ENCODE data around the gene CEP70. TPM values are rescaled to one million over a fixed set of nuclear protein-coding genes. Genes with fewer than 3 reads are reported as not detected.

The CEP70 gene
- total and polyA plus RNA-seq, 10 of the 15 experiments (the other 5 are each of a cell fraction or from before 2014, with no cell fraction given): 1.4 to 9.3 (median 2.2) TPM

DNA sequence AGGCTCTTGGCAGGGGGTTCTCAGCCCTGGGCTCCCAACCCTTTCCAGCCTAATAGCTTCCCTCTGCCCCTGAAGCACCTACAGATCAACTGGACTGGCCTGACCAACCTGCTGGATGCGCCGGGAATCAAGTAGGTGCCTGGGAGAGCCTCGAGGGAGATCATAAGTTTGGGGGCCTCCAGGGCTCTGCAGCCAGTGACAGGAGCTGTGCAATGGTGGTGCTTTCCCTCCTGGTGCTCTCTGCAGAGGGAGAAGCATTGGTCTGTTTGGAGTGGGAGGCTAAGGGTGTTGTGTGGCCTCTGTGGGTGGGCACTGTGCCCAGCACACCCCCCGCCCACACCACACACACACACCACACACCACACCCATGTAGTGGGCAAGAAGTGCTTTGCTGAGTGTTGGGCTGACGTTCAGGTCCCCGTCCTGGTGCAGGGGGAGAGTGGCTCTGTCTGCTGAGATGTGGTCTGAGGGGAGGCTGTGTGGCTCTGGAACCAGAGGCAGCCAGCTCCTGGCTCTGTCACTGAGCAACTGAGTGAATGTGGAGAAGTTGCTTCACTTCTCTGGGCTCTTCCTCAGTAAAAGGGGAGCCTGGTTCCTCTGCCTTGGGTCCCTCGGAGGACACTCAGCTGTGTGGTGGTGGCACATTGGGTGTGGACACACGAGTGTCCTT, 133.4 kb downstream of the CEP70 start (continued):
- TF ChIP-seq, protein P1, sequence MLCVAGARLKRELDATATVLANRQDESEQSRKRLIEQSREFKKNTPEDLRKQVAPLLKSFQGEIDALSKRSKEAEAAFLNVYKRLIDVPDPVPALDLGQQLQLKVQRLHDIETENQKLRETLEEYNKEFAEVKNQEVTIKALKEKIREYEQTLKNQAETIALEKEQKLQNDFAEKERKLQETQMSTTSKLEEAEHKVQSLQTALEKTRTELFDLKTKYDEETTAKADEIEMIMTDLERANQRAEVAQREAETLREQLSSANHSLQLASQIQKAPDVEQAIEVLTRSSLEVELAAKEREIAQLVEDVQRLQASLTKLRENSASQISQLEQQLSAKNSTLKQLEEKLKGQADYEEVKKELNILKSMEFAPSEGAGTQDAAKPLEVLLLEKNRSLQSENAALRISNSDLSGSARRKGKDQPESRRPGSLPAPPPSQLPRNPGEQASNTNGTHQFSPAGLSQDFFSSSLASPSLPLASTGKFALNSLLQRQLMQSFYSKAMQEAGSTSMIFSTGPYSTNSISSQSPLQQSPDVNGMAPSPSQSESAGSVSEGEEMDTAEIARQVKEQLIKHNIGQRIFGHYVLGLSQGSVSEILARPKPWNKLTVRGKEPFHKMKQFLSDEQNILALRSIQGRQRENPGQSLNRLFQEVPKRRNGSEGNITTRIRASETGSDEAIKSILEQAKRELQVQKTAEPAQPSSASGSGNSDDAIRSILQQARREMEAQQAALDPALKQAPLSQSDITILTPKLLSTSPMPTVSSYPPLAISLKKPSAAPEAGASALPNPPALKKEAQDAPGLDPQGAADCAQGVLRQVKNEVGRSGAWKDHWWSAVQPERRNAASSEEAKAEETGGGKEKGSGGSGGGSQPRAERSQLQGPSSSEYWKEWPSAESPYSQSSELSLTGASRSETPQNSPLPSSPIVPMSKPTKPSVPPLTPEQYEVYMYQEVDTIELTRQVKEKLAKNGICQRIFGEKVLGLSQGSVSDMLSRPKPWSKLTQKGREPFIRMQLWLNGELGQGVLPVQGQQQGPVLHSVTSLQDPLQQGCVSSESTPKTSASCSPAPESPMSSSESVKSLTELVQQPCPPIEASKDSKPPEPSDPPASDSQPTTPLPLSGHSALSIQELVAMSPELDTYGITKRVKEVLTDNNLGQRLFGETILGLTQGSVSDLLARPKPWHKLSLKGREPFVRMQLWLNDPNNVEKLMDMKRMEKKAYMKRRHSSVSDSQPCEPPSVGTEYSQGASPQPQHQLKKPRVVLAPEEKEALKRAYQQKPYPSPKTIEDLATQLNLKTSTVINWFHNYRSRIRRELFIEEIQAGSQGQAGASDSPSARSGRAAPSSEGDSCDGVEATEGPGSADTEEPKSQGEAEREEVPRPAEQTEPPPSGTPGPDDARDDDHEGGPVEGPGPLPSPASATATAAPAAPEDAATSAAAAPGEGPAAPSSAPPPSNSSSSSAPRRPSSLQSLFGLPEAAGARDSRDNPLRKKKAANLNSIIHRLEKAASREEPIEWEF (IDR thresholded peaks at IDR 0.05; ENCODE audit: insufficient replicate concordance, low read depth, low read length): no peak
- TF ChIP-seq PML (IDR thresholded peaks at IDR 0.05; ENCODE audit: low read length): no peak
- TF ChIP-seq, protein P2, sequence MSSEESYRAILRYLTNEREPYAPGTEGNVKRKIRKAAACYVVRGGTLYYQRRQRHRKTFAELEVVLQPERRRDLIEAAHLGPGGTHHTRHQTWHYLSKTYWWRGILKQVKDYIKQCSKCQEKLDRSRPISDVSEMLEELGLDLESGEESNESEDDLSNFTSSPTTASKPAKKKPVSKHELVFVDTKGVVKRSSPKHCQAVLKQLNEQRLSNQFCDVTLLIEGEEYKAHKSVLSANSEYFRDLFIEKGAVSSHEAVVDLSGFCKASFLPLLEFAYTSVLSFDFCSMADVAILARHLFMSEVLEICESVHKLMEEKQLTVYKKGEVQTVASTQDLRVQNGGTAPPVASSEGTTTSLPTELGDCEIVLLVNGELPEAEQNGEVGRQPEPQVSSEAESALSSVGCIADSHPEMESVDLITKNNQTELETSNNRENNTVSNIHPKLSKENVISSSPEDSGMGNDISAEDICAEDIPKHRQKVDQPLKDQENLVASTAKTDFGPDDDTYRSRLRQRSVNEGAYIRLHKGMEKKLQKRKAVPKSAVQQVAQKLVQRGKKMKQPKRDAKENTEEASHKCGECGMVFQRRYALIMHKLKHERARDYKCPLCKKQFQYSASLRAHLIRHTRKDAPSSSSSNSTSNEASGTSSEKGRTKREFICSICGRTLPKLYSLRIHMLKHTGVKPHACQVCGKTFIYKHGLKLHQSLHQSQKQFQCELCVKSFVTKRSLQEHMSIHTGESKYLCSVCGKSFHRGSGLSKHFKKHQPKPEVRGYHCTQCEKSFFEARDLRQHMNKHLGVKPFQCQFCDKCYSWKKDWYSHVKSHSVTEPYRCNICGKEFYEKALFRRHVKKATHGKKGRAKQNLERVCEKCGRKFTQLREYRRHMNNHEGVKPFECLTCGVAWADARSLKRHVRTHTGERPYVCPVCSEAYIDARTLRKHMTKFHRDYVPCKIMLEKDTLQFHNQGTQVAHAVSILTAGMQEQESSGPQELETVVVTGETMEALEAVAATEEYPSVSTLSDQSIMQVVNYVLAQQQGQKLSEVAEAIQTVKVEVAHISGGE (CRISPR knock-in tag; IDR thresholded peaks at IDR 0.05): no peak
- TF ChIP-seq CHD1 (IDR thresholded peaks at IDR 0.05; ENCODE audit: low read depth, low read length): no peak
- no peak for TF ChIP-seq NBN (IDR thresholded peaks at IDR 0.05)

Data from GM12878 (cell line).